ENCODE measurements around the gene MT1HL1.

GRCh38 chr1:237005674-237006073 lies 1.4 kb upstream of the MT1HL1 start:
- TF ChIP-seq CTCF (IDR thresholded peaks at IDR 0.05) (no peak), ZFX (IDR thresholded peaks at IDR 0.05; ENCODE audit: borderline replicate concordance) (no peak)

Data from 22Rv1 (cell line).